Suprapubic skin (tissue), 4 donors: ENCODE data around the gene ADGRG2. TPM values are rescaled to one million over a fixed set of nuclear protein-coding genes. Genes with fewer than 3 reads are reported as not detected.

Experiments
- DNase-seq, 2 donors: peaks; one replicate each; pipeline ENCODE4 v3.0.0-alpha.2; 2019; ENCODE audit warnings: low spot score in 2 of 2
- H3K27ac ChIP-seq: fragments of 200-600 bp; sonication (generic); one replicate; pipeline ENCODE4 v1.5.1; 2019
- H3K27me3 ChIP-seq: fragments of 200-600 bp; sonication (generic); one replicate; pipeline ENCODE4 v1.5.1; 2019
- H3K36me3 ChIP-seq: fragments of 200-600 bp; sonication (generic); one replicate; pipeline ENCODE4 v1.5.1; 2019
- H3K4me1 ChIP-seq: fragments of 200-600 bp; sonication (generic); one replicate; pipeline ENCODE4 v1.5.1; 2019
- H3K4me3 ChIP-seq: fragments of 200-600 bp; sonication (generic); one replicate; pipeline ENCODE4 v1.5.1; 2019; ENCODE audit warnings: mild to moderate bottlenecking
- H3K9me3 ChIP-seq: fragments of 200-600 bp; sonication (generic); one replicate; pipeline ENCODE4 v1.5.1; 2019
- EP300 ChIP-seq: sonication (generic); formaldehyde crosslinking; IDR thresholded peaks from one replicate; pipeline ENCODE4 v1.6.1; 2017; ENCODE audit warnings: antibody characterized with exemption
- POLR2A ChIP-seq, 2 donors: fragments of 450-650 bp; IDR thresholded peaks; one replicate each; pipeline ENCODE4 v1.6.1; 2017; ENCODE audit warnings: antibody characterized with exemption in 2 of 2, mild to moderate bottlenecking in 2 of 2, moderate library complexity in 2 of 2
- POLR2AphosphoS5 ChIP-seq, 3 donors: sonication (generic); formaldehyde crosslinking; IDR thresholded peaks; one replicate each; pipeline ENCODE4 v1.6.1; 2017; ENCODE audit warnings: antibody characterized with exemption in 3 of 3
- WGBS: methylation state at CpG from one replicate; pipeline ENCODE4 v1.1.5; 2018; 5-methylcytosine and 5-hydroxymethylcytosine counted together
- total RNA-seq, 4 donors: library from RNA; depleted of rRNA; stranded (reverse); fragments of >200 nt; gene quantifications; one replicate each; pipeline ENCODE4 v1.1.0, GENCODE V29; 2016
- TF ChIP-seq, protein P1 (sequence below), 2 donors: fragments of 200-600 bp in 1 of 2; fragments of 450-650 bp in 1 of 2; sonication (generic) in 1 of 2; IDR thresholded peaks; one replicate each; pipeline ENCODE4 v1.5.1; 2016 to 2019; ENCODE audit warnings: antibody characterized with exemption in 2 of 2, mild to moderate bottlenecking in 1 of 2, moderate library complexity in 1 of 2

Gene ADGRG2
- total RNA-seq, 4 donors from 2014 or later, result 0.24 to 2.0 (median 0.60) TPM

DNA sequence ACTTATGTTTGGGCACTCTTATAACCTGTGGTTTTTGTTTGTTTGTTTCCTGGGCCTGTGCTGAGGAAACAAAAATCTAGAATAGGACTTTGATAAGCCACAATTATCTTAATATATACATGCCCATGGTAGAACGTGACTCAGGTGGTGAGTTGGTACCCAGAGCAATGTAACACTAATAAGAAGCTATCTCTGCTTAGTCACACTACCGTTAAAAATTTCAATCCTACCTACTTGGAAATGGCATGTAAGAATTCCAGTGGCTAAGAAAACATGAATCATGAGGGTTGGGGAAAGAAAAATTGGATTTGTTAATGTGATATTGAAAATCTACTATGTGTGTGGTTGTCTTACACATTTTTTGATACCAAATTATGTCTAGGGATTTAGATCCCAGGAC lies 30.5 kb upstream of the ADGRG2 start:
- no peak for DNase-seq
- no peaks in the 10 kb centered on the region for H3K4me1 ChIP-seq
- no peak overlapping the region for H3K27ac ChIP-seq
- H3K9me3 ChIP-seq, result no peaks in the 10 kb centered on the region
- no peak overlapping the region for H3K4me3 ChIP-seq
- WGBS, result 65% methylated on average over 2 of the region's 2 CpGs
- TF ChIP-seq, protein P1, sequence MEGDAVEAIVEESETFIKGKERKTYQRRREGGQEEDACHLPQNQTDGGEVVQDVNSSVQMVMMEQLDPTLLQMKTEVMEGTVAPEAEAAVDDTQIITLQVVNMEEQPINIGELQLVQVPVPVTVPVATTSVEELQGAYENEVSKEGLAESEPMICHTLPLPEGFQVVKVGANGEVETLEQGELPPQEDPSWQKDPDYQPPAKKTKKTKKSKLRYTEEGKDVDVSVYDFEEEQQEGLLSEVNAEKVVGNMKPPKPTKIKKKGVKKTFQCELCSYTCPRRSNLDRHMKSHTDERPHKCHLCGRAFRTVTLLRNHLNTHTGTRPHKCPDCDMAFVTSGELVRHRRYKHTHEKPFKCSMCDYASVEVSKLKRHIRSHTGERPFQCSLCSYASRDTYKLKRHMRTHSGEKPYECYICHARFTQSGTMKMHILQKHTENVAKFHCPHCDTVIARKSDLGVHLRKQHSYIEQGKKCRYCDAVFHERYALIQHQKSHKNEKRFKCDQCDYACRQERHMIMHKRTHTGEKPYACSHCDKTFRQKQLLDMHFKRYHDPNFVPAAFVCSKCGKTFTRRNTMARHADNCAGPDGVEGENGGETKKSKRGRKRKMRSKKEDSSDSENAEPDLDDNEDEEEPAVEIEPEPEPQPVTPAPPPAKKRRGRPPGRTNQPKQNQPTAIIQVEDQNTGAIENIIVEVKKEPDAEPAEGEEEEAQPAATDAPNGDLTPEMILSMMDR (IDR thresholded peaks at IDR 0.05), result no peak
- TF ChIP-seq POLR2AphosphoS5 (IDR thresholded peaks at IDR 0.05), result no peak
- no peak for TF ChIP-seq POLR2A (IDR thresholded peaks at IDR 0.05)
- no peak for TF ChIP-seq EP300
- no peaks in the 10 kb centered on the region for H3K36me3 ChIP-seq
- no peaks in the 10 kb centered on the region for H3K27me3 ChIP-seq

- Histone ChIP-seq H3K36me3 (no peaks in the 10 kb centered on the region), H3K4me3 (no peak overlapping the region), H3K4me1 (no peaks in the 10 kb centered on the region), H3K27me3 (no peaks in the 10 kb centered on the region), H3K27ac (no peak overlapping the region), H3K9me3 (no peaks in the 10 kb centered on the region)
- WGBS, result 59% methylated on average over 2 of the region's 2 CpGs
- no peak for DNase-seq
- TF ChIP-seq POLR2AphosphoS5 (IDR thresholded peaks at IDR 0.05) (no peak), POLR2A (IDR thresholded peaks at IDR 0.05) (no peak), EP300 (no peak)
- TF ChIP-seq, protein P1 (IDR thresholded peaks at IDR 0.05), result no peak
These were observed 14.8 kb upstream of the ADGRG2 start for GRCh38 chrX:19137067-19137466.

- Histone ChIP-seq H3K27me3 (no peaks in the 10 kb centered on the region), H3K4me3 (no peak overlapping the region), H3K4me1 (no peaks in the 10 kb centered on the region), H3K36me3 (no peaks in the 10 kb centered on the region), H3K9me3 (no peaks in the 10 kb centered on the region), H3K27ac (no peak overlapping the region)
- 73% methylated on average over 5 of the region's 5 CpGs for WGBS
- no peak for TF ChIP-seq EP300
- no peak for TF ChIP-seq POLR2A (IDR thresholded peaks at IDR 0.05)
- TF ChIP-seq, protein P1 (IDR thresholded peaks at IDR 0.05), result no peak
- TF ChIP-seq POLR2AphosphoS5 (IDR thresholded peaks at IDR 0.05), result no peak
- no peak for DNase-seq
These were observed 11.5 kb upstream of the ADGRG2 start for GRCh38 chrX:19133784-19134183.

- TF ChIP-seq EP300, result no peak
- TF ChIP-seq, protein P1 (IDR thresholded peaks at IDR 0.05), result no peak
- no peak for TF ChIP-seq POLR2A (IDR thresholded peaks at IDR 0.05)
- TF ChIP-seq POLR2AphosphoS5 (IDR thresholded peaks at IDR 0.05), result no peak
- Histone ChIP-seq H3K27me3 (no peaks in the 10 kb centered on the region), H3K27ac (no peak overlapping the region), H3K9me3 (no peaks in the 10 kb centered on the region), H3K36me3 (no peaks in the 10 kb centered on the region), H3K4me3 (no peak overlapping the region), H3K4me1 (no peaks in the 10 kb centered on the region)
- WGBS, result 41% methylated on average over 2 of the region's 2 CpGs
- no peak for DNase-seq
These were observed 11.0 kb upstream of the ADGRG2 start for GRCh38 chrX:19133231-19133630.

DNA sequence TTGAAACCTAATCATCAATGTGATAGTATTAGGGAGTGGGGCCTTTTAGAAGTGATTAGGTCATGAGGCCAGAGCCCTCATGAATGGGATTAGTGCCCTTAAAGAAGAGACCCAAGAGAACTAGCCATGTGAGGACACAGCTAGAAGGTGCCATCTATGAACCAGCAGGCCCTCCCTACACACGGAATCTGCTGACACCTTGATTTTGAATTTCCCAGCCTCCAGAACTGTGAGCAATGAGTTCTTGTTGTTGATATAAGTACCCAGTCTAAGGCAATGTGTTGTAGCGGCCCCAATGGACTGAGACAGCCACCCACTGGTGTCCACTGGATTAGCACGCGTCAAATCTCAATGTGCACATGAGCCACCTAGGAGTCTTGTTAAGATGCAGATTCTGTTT lies 8.4 kb upstream of the ADGRG2 start:
- 86% methylated on average over 3 of the region's 4 CpGs for WGBS
- DNase-seq, result no peak
- H3K36me3 ChIP-seq, result no peaks in the 10 kb centered on the region

More for the DNA sequence above, 8.4 kb upstream of the ADGRG2 start:
- H3K4me3 ChIP-seq, result no peak overlapping the region
- no peak overlapping the region for H3K27ac ChIP-seq
- H3K9me3 ChIP-seq, result no peaks in the 10 kb centered on the region
- H3K27me3 ChIP-seq, result no peaks in the 10 kb centered on the region
- H3K4me1 ChIP-seq, result no peaks in the 10 kb centered on the region
- TF ChIP-seq POLR2AphosphoS5 (IDR thresholded peaks at IDR 0.05) (no peak), POLR2A (IDR thresholded peaks at IDR 0.05) (no peak), EP300 (no peak)
- TF ChIP-seq, protein P1 (IDR thresholded peaks at IDR 0.05), result no peak
